Loucy (cell line): ENCODE data around the gene OGFR.

Experiments used
- EZH2phosphoT487 ChIP-seq: fragments of 200-600 bp; IDR thresholded peaks from 2 replicates; pipeline ENCODE4 v1.6.1; 2018; ENCODE audit warnings: antibody characterized with exemption, mild to moderate bottlenecking, moderate library complexity, borderline replicate concordance
- TF ChIP-seq, protein P1 (sequence below): fragments of 200-600 bp; sonication (generic); conservative IDR thresholded peaks from 2 replicates; pipeline ENCODE4 v1.5.1; 2014; ENCODE audit warnings: mild to moderate bottlenecking, antibody characterized with exemption, low read length

DNA sequence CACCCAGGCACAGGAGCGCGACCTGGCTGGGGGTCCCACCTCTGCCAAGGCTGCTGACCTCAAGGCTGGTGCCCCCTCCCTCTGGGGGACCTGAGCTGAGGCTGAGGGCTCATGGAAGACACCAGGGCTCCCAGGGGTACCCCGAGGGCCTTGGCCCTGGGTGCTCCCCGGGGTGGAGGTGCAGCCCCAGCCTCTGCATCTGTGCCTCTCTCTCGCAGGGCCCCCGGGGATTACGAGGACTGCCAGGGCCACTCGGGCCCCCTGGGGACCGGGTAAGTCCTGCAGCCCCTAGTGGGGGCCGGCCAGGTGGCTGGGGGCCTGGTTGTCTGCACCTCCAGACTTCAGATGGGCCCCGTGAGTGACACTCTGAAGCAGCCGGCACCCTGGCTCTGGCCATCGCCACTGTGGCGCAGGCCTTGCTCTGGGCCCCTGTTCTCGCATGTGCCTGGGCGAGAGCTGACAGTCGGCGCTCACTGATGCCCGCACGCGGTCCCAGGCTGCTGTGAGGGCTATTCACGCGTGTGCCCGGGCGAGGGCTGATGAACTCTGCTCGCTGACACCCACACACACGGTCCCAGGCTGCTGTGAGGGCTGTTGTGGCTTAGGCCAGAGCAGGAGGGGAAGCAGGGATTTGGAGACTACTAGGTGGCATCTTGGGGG lies 21.5 kb downstream of the OGFR start:
- TF ChIP-seq, protein P1, sequence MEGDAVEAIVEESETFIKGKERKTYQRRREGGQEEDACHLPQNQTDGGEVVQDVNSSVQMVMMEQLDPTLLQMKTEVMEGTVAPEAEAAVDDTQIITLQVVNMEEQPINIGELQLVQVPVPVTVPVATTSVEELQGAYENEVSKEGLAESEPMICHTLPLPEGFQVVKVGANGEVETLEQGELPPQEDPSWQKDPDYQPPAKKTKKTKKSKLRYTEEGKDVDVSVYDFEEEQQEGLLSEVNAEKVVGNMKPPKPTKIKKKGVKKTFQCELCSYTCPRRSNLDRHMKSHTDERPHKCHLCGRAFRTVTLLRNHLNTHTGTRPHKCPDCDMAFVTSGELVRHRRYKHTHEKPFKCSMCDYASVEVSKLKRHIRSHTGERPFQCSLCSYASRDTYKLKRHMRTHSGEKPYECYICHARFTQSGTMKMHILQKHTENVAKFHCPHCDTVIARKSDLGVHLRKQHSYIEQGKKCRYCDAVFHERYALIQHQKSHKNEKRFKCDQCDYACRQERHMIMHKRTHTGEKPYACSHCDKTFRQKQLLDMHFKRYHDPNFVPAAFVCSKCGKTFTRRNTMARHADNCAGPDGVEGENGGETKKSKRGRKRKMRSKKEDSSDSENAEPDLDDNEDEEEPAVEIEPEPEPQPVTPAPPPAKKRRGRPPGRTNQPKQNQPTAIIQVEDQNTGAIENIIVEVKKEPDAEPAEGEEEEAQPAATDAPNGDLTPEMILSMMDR, result no peak
- no peak for TF ChIP-seq EZH2phosphoT487
